T-helper 9 cell (primary cell): ENCODE measurements around the gene MAP4K2.

ENCODE experiments used
- DNase-seq: peaks from one replicate; pipeline ENCODE4 v3.0.0-alpha.2; 2020

The MAP4K2 gene

DNA sequence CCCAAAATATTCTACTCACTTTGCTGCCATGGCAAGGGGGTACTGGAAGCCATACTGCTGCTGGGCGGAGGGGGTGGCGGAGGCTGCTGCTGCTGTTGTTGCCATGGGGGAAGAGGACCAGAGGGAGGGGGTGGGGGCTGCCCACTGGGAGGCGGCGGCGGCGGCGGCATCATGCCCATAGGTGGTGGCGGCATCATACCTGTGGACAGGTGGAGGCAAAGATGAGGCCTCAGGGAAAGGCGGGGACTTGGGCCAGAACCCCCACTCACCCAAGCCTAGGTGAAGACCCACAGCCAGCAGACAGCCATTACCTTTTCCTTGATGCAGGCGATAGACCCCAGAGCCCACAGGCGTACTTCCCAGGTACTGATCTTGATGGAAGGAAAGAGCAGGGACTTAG is 36.1 kb downstream of the MAP4K2 start:
- DNase-seq: no peak

DNA sequence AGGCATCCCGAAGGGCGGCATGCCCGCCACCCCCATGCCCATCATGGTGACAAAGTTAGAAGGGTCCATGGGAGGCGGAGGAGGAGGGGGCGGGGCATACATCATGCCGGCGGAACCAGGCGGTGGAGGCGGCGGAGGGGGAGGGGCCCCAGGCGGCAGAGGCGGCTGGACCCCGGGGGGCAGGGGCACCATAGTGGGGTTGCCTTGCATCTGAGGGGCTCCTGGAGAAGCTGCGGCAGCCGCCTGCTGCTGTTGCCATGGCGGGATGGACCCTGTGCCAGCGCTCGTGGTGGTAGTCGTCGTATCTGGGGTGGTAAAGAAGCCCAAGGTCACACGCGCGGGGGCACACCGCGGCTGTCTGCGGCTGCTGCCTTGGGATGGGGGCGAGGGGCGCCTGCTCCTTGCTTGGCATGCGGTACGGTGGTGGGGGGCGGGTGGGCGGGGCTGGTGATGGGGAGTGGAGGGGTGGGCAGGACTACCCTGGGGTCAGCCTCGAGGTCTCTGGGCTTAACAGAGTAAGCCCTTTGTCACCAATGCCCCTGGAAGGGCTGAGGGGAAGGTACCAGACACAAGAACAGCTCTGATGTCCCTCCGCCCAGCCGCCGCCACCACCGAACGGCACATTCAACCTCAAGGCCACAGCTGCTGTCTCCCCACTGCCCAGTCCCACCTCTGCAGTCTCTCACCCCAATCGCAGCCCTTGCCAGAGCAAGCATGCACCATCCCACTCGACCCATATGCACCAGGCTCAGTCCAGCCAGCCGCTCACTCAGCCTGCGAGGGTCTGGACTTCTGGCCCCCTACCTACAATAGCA is 37.0 kb downstream of the MAP4K2 start:
- no peak for DNase-seq

DNA sequence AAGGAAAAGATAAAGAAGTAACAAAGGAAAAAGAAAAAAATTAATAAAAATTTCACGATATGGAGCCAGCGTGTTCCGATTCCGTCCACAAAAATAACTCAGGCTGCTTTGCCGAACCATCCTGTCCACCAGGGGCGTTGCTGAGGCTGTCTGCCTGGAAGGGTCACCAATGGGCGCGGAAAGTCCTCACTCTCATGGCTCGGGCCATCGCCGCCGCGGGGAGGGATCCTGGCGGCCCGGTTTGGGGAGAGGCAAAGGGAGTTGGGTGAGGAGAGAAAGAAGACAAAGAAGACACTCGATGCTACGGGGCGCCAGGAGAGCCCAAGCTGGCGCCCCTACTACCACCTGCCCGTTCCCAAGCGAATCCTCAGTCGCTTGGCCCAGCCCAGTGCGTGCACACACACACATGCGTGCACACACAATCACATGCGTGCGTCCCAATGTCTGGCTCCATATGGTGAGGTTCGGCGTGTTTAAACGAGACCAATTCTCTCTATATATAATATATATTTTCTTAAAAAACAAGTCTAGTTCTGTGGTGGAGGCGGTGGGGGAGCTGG is 37.6 kb downstream of the MAP4K2 start:
- no peak for DNase-seq

DNA sequence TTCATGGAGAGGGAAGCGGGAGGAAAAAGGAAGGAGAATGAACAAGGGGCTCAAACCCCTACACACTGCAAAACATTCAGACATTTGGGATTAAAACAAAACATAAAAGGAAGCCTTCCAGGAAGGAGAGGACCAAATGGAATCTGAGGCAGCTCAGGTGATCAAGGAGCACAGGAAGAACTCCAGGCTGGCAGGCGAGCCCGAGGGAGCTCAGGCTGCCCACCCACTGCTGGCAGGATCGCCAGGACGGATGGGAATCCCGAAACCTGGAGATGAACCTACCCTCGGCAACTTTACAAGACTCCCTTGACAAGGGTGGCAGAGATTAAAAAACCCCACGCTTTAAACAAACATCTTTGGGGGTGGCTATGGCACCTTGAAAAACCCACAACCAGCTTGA is 38.3 kb downstream of the MAP4K2 start:
- no peak for DNase-seq

DNA sequence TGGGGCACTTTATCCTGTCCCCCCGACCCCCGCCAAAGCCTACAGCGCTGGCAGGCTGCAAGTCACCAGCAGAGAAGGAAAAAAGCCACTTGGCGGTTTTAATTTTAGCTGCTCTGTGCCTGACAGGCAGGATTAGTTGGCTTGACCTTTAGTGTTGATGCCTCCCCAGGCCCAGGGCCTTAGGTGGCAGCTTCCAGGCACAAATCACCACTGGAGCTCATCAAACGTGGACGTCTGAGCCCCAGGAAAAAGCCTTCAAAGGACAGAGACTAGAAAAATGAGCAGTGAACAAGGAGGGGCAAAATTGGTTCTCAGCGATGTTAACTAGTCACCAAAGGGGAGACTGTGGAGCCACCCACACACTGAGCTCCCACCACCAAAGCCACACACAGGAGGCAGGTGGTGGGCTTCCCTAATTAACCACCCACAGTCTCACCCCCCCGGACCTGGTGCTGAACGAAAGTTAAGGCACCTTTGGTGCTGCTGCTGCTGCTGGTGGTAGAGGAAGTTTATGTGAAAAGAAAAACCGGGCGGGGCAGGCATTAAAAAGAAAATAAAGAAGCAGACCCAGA is 38.9 kb downstream of the MAP4K2 start:
- DNase-seq: peak; percentile 49

DNA sequence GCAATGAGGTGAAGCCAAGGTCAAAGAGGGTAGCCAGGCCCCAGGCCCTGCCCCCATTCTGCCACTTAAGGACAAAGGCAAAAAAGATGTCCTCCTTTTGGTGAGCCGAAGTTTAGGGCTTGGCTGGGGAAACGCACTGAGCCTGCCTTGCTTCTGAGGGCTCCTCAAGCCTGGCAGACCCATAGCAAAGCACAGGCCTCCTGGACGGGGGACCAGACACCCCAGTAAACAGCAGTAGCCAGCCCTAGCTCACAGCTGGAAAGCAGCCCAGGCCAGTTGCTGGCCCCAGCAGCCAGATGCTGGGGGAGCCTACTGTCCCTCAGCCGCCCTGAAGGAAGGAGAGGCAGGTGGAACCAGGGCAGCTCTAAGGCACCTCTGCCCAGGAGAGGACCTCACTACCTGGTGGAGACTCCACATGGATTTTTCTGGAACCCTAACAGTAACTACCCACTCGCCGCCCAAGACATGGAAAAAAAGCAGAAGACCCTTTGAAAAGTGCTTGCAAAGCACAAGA is 39.4 kb downstream of the MAP4K2 start:
- DNase-seq: no peak

DNA sequence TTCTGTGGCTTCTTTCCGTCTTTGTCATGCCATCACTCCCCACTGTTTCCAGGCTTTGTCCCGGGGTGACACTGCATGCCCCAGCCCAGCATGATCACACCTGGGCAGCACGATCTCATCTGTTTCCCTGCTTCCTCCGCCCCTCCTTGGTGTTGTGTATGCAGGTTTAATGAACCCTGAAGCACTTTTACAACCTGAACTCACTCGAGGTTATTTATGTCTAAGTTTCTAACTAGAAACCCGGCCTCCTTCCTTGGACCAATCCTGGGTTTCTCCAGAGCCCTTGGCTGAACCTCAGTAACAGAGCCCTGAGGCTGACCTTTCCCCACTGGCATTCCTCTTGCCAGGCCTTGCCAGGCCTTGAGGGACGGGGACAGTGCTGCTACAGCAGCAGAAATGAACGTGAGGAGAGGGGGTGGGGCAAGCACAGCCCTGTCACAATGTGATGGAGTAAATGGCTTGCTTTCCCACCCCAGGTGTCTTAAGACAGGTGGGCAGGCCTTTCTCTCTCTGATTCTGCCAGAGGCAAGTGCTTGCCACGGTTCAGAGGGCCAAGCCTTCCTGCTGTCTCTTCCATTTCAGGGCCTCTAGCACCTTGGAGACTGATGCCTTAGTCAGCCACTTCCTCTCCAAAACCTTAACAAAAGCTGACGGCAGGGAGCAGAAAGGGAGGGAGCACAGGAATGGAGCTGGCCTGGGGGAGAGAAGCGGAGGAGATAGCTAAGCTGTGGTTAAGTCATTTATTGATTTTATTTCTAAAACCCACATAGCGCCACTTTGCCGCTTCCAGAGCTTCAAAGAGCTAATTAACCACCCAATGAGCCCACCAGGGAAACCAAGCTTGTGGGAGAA is 40.1 kb downstream of the MAP4K2 start:
- DNase-seq: no peak

DNA sequence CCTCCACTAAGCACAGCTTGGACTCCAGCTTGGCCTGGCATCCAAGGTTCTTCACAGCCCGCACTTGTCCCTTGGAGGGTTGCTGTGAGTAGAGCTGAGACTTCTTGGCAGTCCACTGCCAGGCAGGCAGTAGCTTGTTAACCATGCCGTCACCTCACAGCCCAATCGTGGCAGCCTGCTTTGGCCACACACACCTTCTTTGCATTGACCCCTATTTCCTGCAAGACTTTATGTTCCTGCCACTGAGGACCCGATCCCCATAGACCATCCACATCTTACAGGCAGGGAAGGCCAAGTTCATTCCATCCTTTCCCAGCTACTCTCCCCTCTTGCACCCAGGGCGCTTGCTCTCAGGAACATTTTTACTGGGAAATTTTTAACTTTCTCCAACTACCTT is 40.7 kb downstream of the MAP4K2 start:
- DNase-seq: no peak

DNA sequence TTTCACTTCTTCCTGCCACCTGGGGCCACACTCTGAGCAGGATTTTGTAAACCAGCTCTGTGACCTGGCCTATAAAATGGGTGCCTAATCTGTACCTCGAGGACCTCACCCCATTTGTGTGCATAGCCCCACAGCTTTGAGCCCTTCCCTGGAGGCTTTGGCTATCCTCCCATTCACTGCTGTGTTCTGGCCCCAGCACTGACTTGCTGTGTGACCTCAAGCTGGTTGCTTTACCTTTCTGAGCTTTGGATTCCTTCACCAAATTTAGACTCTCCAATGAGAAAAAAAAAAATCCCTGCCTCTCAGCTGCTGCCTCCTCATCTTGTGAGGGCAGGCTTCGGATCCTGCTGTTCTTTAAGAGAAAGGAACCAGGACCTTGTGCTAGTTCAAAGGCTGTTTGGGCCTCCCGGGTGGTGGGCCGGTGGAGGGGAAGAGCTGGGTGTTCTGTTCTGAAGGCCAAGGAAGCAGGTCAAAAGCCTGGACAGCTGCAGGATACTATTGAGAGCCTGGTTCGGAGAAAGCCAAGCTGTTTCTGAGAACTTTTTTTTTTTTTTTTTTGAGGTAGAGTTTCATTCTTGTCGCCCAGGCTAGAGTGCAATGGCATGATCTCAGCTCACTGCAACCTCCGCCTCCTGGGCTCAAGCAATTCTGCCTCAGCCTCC is 42.1 kb downstream of the MAP4K2 start:
- DNase-seq: no peak

DNA sequence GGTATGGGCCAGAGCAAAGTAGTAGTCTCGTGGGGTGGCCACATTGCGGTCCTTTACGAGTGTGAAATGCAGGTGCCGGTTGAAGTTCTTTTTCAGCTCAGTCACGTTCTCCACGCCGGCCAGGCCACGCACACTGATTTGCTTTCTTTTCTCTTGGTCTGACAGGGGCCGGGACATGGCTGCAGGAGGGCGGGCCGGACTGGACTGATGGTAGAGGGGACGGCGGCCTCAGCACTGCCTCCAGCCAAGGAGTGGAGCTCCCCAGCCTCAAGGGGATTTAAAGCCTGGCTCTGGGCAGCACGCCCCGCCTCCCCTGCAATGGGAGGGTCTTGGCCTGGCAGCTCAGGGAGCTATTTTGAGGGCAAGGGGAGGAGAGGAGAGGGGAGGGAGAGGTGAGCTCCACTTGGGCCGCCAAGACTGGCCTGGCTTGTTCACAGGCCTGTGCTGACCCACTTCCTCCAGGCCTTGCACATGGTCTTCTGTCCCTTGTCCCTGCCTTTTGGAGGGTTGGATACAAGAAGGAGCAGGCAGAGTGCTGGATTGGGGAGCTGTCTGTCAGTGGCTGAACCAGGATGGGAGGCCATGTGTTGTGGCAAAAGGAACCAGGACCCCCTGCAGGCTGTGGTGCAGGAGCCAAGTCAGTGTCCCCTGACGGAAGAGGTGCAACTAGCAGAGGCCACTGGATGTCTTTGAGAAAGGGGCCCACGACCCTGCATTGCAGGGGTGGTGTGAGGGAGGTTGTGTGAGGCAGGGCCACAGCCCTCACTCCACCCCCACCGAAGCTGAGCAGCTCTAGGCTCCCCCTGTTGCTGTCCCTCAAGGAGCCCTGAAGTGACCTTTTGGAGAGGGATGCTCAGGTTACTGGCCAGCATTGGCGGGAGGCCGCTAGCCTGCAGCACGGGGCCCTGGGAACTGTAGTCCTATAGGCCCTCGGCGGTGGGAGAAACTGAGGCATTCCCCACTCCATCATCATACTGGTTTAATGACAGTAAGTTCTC is 43.0 kb downstream of the MAP4K2 start, which contains the start of gene PYGM:
Gene PYGM, minus strand, starts transcription at position 253 of the 998 bp plus-strand sequence. Its CDS starts 76 bp downstream, at position 177.
- DNase-seq: no peak

DNA sequence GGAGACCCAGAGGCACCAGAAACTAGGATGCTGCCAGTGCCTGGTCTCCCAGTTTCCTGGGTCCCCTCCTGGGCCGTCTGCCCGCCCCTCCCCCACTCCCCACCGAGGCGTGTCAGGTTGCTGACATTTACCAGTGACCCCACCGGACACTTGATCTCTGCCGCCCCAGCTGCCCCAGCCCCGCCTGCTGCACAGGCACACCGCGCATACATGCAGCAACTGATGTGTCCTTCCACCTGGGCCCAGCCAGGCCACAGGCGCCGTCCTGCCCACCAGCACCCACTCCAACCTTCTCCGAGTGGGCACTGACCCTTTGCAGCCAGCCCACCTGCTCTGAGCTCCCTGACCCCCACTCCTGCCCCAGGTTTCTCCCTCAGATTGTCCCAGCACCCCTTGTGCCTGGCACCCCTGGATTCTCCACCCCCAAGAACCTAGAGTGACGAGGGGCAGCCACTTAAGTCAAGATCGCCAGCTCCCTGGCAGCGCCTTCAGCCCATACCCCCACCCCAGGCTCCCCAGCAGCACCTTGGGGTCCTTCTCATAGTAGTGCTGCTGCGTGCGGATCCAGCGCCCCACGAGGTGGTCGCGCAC is 43.8 kb downstream of the MAP4K2 start:
- DNase-seq: no peak

DNA sequence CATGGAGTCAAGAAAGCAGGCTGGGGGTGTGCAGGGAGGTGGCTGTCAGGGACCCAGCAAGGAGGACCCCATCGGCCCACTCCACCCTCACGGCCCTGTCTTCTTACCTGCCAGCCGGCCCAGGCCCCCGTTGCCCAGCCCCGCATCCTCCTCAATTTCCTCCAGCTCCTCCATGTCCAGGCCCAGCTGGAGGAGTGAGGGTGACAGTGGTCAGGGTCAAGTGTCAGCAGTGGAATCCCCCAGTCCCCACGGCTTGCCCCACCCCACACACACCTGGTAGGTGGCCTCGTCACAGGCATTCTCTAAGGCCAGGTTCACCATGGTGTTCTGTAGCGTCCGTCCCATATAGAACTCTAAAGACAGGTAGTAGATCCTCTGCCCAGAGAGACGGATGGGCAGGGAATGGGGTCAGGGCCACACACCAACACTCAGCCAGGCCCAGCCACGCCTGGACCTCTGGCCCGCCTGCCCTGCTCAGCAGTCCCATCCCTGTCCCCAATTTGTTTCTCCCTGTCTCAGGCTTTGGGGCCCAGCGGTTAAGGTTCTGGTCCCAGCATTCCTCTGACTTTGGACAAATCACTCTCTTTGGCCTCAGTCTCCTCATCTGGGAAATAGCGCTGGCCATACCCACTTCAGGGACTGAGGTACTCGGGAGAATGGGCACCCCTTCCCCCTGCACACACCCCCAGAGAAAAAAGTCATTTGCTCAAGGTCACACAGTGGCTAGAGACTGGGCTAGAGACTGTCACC is 44.5 kb downstream of the MAP4K2 start:
- no peak for DNase-seq

DNA sequence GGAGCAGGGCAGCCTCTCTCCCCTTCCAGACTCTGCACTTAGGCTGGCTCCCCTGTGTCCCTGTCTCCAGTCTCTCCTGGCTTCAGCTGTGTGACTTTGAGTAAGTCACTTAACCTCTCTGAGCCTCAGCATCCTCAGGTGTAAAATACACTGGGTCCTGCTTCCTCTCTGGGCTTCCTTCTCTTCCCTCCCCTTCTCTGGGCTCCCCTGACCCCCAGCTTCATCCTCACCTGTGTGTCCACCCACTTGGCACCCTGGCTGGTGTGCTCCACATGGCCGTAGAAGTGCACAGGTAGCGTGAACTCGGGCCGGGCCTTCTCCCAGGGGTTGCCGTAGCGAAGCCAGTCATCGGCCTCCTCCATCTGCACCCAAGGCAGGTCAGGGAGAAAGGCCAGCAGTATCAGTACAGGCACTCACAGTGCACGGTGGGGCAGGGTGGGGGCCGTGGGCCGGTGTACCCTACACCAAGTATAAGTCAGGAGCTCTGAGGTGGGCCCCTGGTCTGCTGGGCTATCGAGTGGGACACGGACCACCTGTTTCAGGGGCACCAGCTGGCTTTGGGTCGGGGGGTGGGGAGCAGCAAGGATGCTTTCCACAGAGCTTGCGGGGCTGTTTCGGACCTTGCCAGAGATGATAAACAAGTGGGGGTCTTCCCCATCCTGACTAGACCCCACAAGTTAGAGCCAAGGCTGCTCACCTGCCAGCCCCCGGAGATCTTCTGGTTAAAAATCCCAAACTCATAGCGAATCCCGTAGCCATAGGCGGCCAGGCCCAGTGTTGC is 45.3 kb downstream of the MAP4K2 start:
- no peak for DNase-seq

DNA sequence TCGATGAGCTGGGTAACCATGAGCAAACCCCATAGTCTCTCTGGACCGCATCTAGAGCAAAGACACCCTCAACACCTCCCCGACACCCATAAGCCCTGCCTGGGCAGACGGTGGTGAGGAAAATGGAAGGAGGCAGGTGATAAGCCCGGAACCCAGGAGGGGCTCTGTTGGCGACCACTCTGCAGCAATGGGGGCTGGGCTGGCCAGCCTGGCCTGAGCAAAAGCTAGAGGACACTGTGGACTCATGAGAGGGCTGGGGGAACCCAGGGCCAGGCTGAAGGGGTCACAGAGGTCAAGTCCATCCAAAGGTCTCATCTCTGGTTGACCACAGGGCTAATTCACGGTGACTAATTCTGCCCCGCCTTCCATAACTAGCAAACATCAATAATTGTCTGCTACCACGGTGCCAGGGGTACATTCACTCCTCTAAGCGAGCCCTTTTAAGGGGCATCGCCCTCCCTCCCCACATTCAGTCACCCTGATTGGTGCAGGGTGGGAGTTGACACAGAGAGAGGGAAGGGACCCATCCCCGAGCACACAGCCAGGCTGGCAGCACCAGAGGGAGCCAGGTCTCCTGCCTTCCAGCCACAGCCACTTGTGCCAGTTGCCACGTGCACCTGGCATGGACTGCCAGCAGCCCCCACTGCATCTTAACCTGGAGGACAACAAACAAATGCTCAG is 47.2 kb downstream of the MAP4K2 start:
- DNase-seq: no peak

DNA sequence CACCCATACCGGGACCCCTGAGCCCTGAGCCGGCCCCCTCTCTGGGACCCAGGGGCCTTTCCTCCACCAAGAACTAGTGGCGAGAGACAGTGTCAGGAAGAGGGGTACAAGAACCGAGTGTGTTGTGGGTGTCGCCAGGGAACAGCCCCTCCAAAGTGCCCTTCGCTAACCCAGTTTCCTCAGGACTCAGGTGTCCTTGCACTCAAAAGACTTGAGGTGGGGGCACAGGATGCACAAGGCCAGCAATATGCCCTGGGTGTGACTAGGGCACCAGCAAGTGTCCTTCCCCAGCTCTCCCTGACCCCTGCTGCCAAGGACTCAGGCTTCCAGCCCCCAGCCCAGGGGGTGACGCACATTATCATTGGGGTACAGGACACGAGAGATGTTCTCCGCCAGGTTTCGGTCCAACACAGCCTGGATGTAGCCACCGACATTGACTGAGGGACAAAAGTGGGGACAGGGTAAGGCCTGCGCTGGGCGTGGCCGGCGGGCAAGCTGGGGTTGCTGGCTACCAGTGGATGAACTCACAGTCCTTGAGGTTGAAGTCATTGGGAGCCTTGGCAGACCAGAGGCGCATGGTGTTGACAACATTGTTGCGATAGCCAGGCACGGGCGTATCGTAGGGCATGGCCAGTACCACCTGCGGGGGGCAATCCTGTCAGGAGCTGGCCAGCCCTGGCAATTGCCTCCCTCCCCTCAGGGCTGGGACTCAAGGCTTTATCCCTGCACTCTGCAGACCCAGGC is 47.9 kb downstream of the MAP4K2 start:
- no peak for DNase-seq

DNA sequence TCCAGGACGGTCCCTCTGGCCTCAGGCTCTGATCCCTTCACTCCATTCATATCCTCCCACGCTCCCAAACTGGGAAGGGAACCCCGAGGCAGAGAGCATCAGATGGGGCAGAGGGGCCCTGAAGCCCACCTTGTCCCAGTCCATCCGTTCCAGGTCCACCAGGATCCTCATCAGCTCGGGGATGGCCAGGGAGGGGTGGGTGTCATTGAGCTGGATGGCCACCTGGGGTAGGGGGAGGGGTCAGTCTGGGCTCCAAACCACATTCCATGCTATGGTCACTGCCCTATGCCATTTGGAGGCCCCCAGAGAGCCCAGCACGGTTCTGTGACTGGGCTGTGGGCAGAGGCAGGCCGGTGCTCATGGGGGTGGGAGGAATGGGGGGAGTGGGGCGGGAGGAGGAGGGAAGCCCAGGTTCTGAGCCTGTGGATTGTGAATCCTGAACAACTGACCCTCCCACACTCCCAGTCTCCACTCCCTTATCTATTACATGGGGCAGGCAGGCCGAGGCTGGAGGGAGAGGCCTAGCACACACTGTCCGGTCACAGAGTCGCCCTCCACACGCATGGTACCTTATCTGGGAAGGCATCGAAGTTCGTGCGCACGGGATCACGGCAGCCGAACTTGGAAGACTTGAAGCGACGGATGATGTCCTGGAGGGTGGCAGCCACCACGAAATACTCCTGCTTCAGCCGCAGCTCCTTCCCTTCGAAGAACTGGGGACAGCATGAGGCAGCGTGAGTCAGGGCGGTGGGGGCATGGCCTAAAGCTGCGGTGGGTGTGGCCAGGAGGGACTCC is 48.7 kb downstream of the MAP4K2 start:
- DNase-seq: no peak
